H1 (cell line): Measurements from ENCODE around the gene PFKP. TPM values are rescaled to one million over a fixed set of nuclear protein-coding genes. Genes with fewer than 3 reads are reported as not detected.

Source experiments
- CTCF ChIA-PET: fragments of 300-600 bp; sonication (Branson Sonifier 250); formaldehyde crosslinking; loops from one replicate; lab custom pipeline; 2021; ENCODE audit not compliant: partially characterized antibody; lab: Charles Lee
- POLR2A ChIA-PET: fragments of 300-600 bp; sonication (Branson Sonifier 250); formaldehyde crosslinking; loops from one replicate; lab custom pipeline; 2021; ENCODE audit warnings: inconsistent platforms; ENCODE audit not compliant: partially characterized antibody; lab: Charles Lee
- DNase-seq, 2 experiments: peaks; one replicate each; pipeline versions ENCODE4 v3.0.0 to v3.0.0-alpha.2; 2010 to 2022; ENCODE audit warnings: low spot score in 2 of 2, low read depth in 1 of 2, mixed read lengths in 1 of 2
- FAIRE-seq: peaks from 2 replicates; lab custom pipeline; 2011; peaks lifted over from hg19 to GRCh38; lab: Jason Lieb, UNC
- H2AFZ ChIP-seq: 2 replicates; pipeline ENCODE4 v1.8.1; 2012; ENCODE audit warnings: low read length, inconsistent platforms
- H2AK5ac ChIP-seq: 2 replicates; pipeline ENCODE4 v1.6.1; 2013; ENCODE audit warnings: low read depth, low read length
- H2BK120ac ChIP-seq: replicated peaks from 2 replicates; pipeline ENCODE3; 2013; ENCODE audit warnings: low read depth, low read length, inconsistent platforms
- H2BK12ac ChIP-seq: 2 replicates; pipeline ENCODE4 v1.6.1; 2013; ENCODE audit warnings: low read depth, low read length
- H2BK15ac ChIP-seq: 2 replicates; pipeline ENCODE4 v1.6.1; 2013; ENCODE audit warnings: low read length
- H2BK20ac ChIP-seq: 2 replicates; pipeline ENCODE4 v1.6.1; 2013; ENCODE audit warnings: low read length
- H2BK5ac ChIP-seq: 2 replicates; pipeline ENCODE4 v1.6.1; 2013; ENCODE audit warnings: low read depth, low read length
- H3K14ac ChIP-seq: 2 replicates; pipeline ENCODE4 v1.6.1; 2013; ENCODE audit warnings: inconsistent platforms; ENCODE audit not compliant: insufficient read length
- H3K18ac ChIP-seq: 2 replicates; pipeline ENCODE4 v1.6.1; 2013; ENCODE audit warnings: low read length; ENCODE audit errors: extremely low read depth
- H3K23ac ChIP-seq: 2 replicates; pipeline ENCODE4 v1.6.1; 2013; ENCODE audit warnings: inconsistent platforms; ENCODE audit not compliant: insufficient read length
- H3K23me2 ChIP-seq: 2 replicates; pipeline ENCODE4 v1.6.1; 2013; ENCODE audit warnings: low read depth, low read length
- H3K27ac ChIP-seq: 2 replicates; pipeline ENCODE4 v1.6.1; 2011; ENCODE audit warnings: low read depth, low read length, inconsistent platforms
- H3K27me3 ChIP-seq, 4 experiments: replicated peaks in 1 of 4; 1 replicate in 1 of 4; 2 replicates in 3 of 4; pipeline versions ENCODE4 v1.6.1 to v1.8.1; 2011 to 2013; ENCODE audit warnings: low read length in 3 of 4, mild to moderate bottlenecking in 3 of 4, inconsistent platforms in 2 of 4, mixed read lengths in 2 of 4, moderate library complexity in 1 of 4; ENCODE audit not compliant: control insufficient read depth in 3 of 4, insufficient read depth in 3 of 4; ENCODE audit errors: extremely low read depth in 1 of 4
- H3K36me3 ChIP-seq, 4 experiments: 2 replicates each; pipeline versions ENCODE4 v1.6.1 to v1.8.1; 2011 to 2013; ENCODE audit warnings: mild to moderate bottlenecking in 4 of 4, low read length in 3 of 4, moderate library complexity in 2 of 4, control low read depth in 1 of 4, inconsistent platforms in 1 of 4; ENCODE audit not compliant: insufficient read depth in 4 of 4, control insufficient read depth in 2 of 4
- H3K4ac ChIP-seq: replicated peaks from 2 replicates; pipeline ENCODE3; 2013; ENCODE audit warnings: low read length, low read depth, mixed read lengths, inconsistent platforms; ENCODE audit not compliant: insufficient read length
- H3K4me1 ChIP-seq, 4 experiments: replicated peaks in 1 of 4; 1 replicate in 1 of 4; 2 replicates in 3 of 4; pipeline versions ENCODE4 v1.6.1 to v1.8.1; 2011 to 2013; ENCODE audit warnings: low read length in 3 of 4, inconsistent platforms in 2 of 4, mixed read lengths in 1 of 4; ENCODE audit not compliant: insufficient read depth in 4 of 4, control insufficient read depth in 3 of 4
- H3K4me2 ChIP-seq, 2 experiments: 2 replicates each; pipeline versions ENCODE4 v1.6.1 to v1.8.1; 2011 to 2013; ENCODE audit warnings: low read depth in 2 of 2, low read length in 2 of 2, control low read depth in 1 of 2, inconsistent platforms in 1 of 2, mild to moderate bottlenecking in 1 of 2; ENCODE audit not compliant: insufficient read depth in 1 of 2
- H3K4me3 ChIP-seq, 4 experiments: fragments of 200-600, 300-600 bp in 1 of 4; sonication (generic), shearing (Covaris generic), sonication (Bioruptor Twin) in 1 of 4; 2 replicates each; pipeline versions ENCODE4 v1.5.1 to v1.8.1; 2011 to 2016; ENCODE audit warnings: low read length in 4 of 4, low read depth in 3 of 4, control low read depth in 2 of 4, inconsistent platforms in 2 of 4, mild to moderate bottlenecking in 2 of 4, mixed read lengths in 1 of 4, moderate library complexity in 1 of 4; ENCODE audit not compliant: insufficient read depth in 2 of 4; ENCODE audit errors: extremely low read depth in 1 of 4
- H3K56ac ChIP-seq: replicated peaks from 2 replicates; pipeline ENCODE3; 2013; ENCODE audit warnings: low read depth, mild to moderate bottlenecking, mixed read lengths, low read length, inconsistent platforms; ENCODE audit not compliant: insufficient read length
- H3K79me1 ChIP-seq: 2 replicates; pipeline ENCODE4 v1.6.1; 2013; ENCODE audit warnings: low read depth, low read length, control low read depth
- H3K79me2 ChIP-seq, 2 experiments: 2 replicates each; pipeline versions ENCODE4 v1.6.1 to v1.8.1; 2012 to 2013; ENCODE audit warnings: low read length in 2 of 2, mild to moderate bottlenecking in 2 of 2, inconsistent platforms in 1 of 2; ENCODE audit not compliant: insufficient read depth in 2 of 2, control insufficient read depth in 1 of 2
- H3K9ac ChIP-seq, 4 experiments: replicated peaks in 1 of 4; 1 replicate in 1 of 4; 2 replicates in 3 of 4; pipeline versions ENCODE4 v1.6.1 to v1.8.1; 2011 to 2013; ENCODE audit warnings: low read depth in 3 of 4, low read length in 3 of 4, control low read depth in 2 of 4, mild to moderate bottlenecking in 2 of 4, moderate library complexity in 2 of 4, inconsistent platforms in 1 of 4; ENCODE audit errors: extremely low read depth in 1 of 4
- H3K9me3 ChIP-seq, 2 experiments: 2 replicates each; pipeline versions ENCODE4 v1.6.1 to v1.8.1; 2012 to 2013; ENCODE audit warnings: mild to moderate bottlenecking in 2 of 2, moderate library complexity in 2 of 2, control low read depth in 1 of 2, inconsistent platforms in 1 of 2, low read depth in 1 of 2, low read length in 1 of 2, mixed read lengths in 1 of 2; ENCODE audit not compliant: insufficient read depth in 2 of 2
- H4K20me1 ChIP-seq, 2 experiments: replicated peaks in 1 of 2; 2 replicates each; pipeline versions ENCODE3 to v1.8.1; 2011 to 2013; ENCODE audit warnings: inconsistent platforms in 2 of 2, low read length in 2 of 2, mild to moderate bottlenecking in 1 of 2; ENCODE audit not compliant: insufficient read depth in 2 of 2, control insufficient read depth in 1 of 2
- H4K5ac ChIP-seq: 2 replicates; pipeline ENCODE4 v1.6.1; 2013; ENCODE audit warnings: low read length, low read depth, mixed read lengths, inconsistent platforms; ENCODE audit not compliant: insufficient read length
- H4K8ac ChIP-seq: 2 replicates; pipeline ENCODE4 v1.8.0; 2013; ENCODE audit warnings: mild to moderate bottlenecking, moderate library complexity, low read length, inconsistent platforms; ENCODE audit not compliant: insufficient read depth; ENCODE audit errors: extremely low read depth
- H4K91ac ChIP-seq: replicated peaks from 2 replicates; pipeline ENCODE3; 2013; ENCODE audit warnings: low read length, mixed read lengths, inconsistent platforms; ENCODE audit not compliant: insufficient read length
- ATF3 ChIP-seq: IDR thresholded peaks from 2 replicates; pipeline ENCODE4 v1.6.1; 2011; ENCODE audit warnings: low read depth, mild to moderate bottlenecking, low read length; ENCODE audit not compliant: insufficient read depth
- EZH2 ChIP-seq: fragments of 200-600 bp; sonication (generic); IDR thresholded peaks from 2 replicates; pipeline ENCODE4 v1.7.1; 2012; ENCODE audit warnings: low read depth, mild to moderate bottlenecking, moderate library complexity, low read length, inconsistent platforms; ENCODE audit not compliant: severe bottlenecking
- SP2 ChIP-seq: IDR thresholded peaks from 2 replicates; pipeline ENCODE4 v1.6.1; 2012; ENCODE audit warnings: mild to moderate bottlenecking, low read length, inconsistent platforms
- WGBS, 2 experiments: shearing (Covaris generic) in 1 of 2; methylation state at CpG; one replicate each; pipeline versions ENCODE4 v1.1.6 to v1.1.7; 2013 to 2015; ENCODE audit warnings: low lambda C conversion rate in 2 of 2, mixed read lengths in 2 of 2, inconsistent platforms in 1 of 2, low coverage in 1 of 2, missing lambda C conversion rate in 1 of 2; ENCODE audit not compliant: insufficient replicate concordance in 2 of 2, insufficient coverage in 1 of 2, insufficient read length in 1 of 2; ENCODE audit errors: extremely low coverage in 1 of 2, missing lambda C conversion rate in 1 of 2; 5-methylcytosine and 5-hydroxymethylcytosine counted together
- polyA plus RNA-seq, 7 experiments: library from polyadenylated mRNA; depleted of rRNA in 3 of 7; stranded (reverse) in 5 of 7; unstranded in 2 of 7; fragments of >200 nt in 5 of 7; fragments of 200-250 nt in 2 of 7; gene quantifications; 1 replicate in 5 of 7; 2 replicates in 1 of 7; 4 replicates in 1 of 7; pipeline versions ENCODE4 v1.2.1 to v1.2.3, GENCODE V29; 2011 to 2013; ENCODE audit warnings: missing spikeins in 2 of 7, mixed read lengths in 2 of 7
- total RNA-seq: library from RNA; stranded (reverse); fragmentation: NEBNext Ultra II Directional; extraction: Animal tissue kit (Norgen Biotek cat#: 25700); gene quantifications from 2 replicates; pipeline ENCODE4 v1.2.1, GENCODE V29; 2021

PFKP gene
- total and polyA plus RNA-seq, 2 of the 8 experiments (the other 6 are each of a cell fraction or from before 2014, with no cell fraction given) = 51.2 to 128 TPM

DNA sequence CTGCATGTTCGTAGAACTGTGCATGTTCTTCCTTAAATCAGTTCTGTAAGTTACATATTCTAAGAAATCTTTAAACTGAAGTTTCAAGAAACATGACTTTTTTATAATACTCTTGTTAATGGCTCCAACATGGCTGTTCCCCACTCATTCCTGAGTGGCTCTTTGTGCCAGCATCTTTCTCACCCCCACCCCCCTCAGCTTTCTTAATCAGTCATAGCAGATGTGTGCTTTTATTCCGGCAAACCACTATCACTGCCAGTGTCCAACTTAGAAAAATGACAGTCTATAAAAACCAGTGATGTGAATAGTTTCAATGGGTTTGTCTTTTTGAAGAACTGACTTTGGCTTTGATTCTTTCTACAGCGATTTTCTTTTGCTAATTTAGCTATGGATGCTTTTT, 67.7 kb downstream of the PFKP start:
- no peak overlapping the region for H2BK5ac ChIP-seq
- H2BK120ac ChIP-seq = no peak overlapping the region
- H3K9ac ChIP-seq = no peak overlapping the region
- WGBS, 2 experiments = 93% methylated on average over 3 of the region's 3 CpGs; no CpG with 5 or more reads in 1 of the 2 experiments
- H3K4me1 ChIP-seq = no peaks in the 10 kb centered on the region
- H3K23ac ChIP-seq = no peak overlapping the region
- no peaks in the 10 kb centered on the region for H3K79me2 ChIP-seq
- H2AK5ac ChIP-seq = no peak overlapping the region
- no peak overlapping the region for H4K5ac ChIP-seq
- CTCF ChIA-PET = interaction anchor here (0.5 to 7.5 kb wide), 3 partner anchors 15 to 1520 kb away, joined by 3 to 47 read pairs (median 3); no protein-coding TSS in a partner anchor
- no peak overlapping the region for H3K27ac ChIP-seq
- H3K4me2 ChIP-seq = no peak overlapping the region
- no peak overlapping the region for H3K4me3 ChIP-seq
- H3K79me1 ChIP-seq = no peaks in the 10 kb centered on the region
- H4K8ac ChIP-seq = no peak overlapping the region
- no peak overlapping the region for H3K18ac ChIP-seq
- H3K56ac ChIP-seq = no peak overlapping the region
- H2AFZ ChIP-seq = no peak overlapping the region
- FAIRE-seq = no peak
- H3K23me2 ChIP-seq = no peaks in the 10 kb centered on the region
- no peak overlapping the region for H2BK15ac ChIP-seq
- no peaks in the 10 kb centered on the region for H3K9me3 ChIP-seq
- no peak overlapping the region for H4K91ac ChIP-seq
- H2BK12ac ChIP-seq = no peak overlapping the region
- H3K36me3 ChIP-seq = peaks cover 22 to 90% (median 69%) of the 10 kb centered on the region in 4 experiments
- no peak overlapping the region for H3K4ac ChIP-seq
- H2BK20ac ChIP-seq = no peak overlapping the region
- H3K27me3 ChIP-seq = no peaks in the 10 kb centered on the region
- POLR2A ChIA-PET = interaction anchor here (1.4 to 1.5 kb wide), 2 partner anchors 14 to 25 kb away, joined by 3 to 4 read pairs; no protein-coding TSS in a partner anchor
- no peak for DNase-seq
- no peak overlapping the region for H3K14ac ChIP-seq
- H4K20me1 ChIP-seq = peaks cover 2 to 5% of the 10 kb centered on the region in 2 experiments
- no peak for TF ChIP-seq ATF3
- no peak for TF ChIP-seq EZH2
- TF ChIP-seq SP2 = no peak
